Psoas muscle (tissue), 8 donors: ENCODE results near the gene SNCB. TPM values are rescaled to one million over a fixed set of nuclear protein-coding genes. Genes with fewer than 3 reads are reported as not detected.

Source experiments
- ATAC-seq, 4 donors: fragments of 200-7000 bp; cut with Tn5 transposase; one replicate each; pipeline ENCODE4 v1.9.1; 2020; ENCODE audit warnings: moderate library complexity in 3 of 4, mild to moderate bottlenecking in 2 of 4
- DNase-seq, 2 donors: peaks; one replicate each; pipeline ENCODE4 v3.0.0-alpha.2; 2020
- H3K27ac ChIP-seq: fragments of 200-600 bp; one replicate; pipeline ENCODE4 v1.8.0; 2022
- H3K27me3 ChIP-seq, 3 donors: fragments of 200-600 bp in 1 of 3; one replicate each; pipeline versions ENCODE4 v1.6.1 to v1.8.0; 2013 to 2022; ENCODE audit warnings: low read length in 2 of 3, mild to moderate bottlenecking in 2 of 3, moderate library complexity in 1 of 3; ENCODE audit not compliant: insufficient read depth in 3 of 3
- H3K36me3 ChIP-seq, 2 donors: fragments of 200-600 bp in 1 of 2; one replicate each; pipeline versions ENCODE4 v1.6.1 to v1.8.0; 2013 to 2022; ENCODE audit warnings: low read depth in 1 of 2, mild to moderate bottlenecking in 1 of 2, moderate library complexity in 1 of 2; ENCODE audit not compliant: insufficient read depth in 1 of 2
- H3K4me1 ChIP-seq: fragments of 200-600 bp; one replicate; pipeline ENCODE4 v1.8.0; 2022
- H3K4me3 ChIP-seq: fragments of 200-600 bp; one replicate; pipeline ENCODE4 v1.8.0; 2022; ENCODE audit warnings: mild to moderate bottlenecking
- H3K9me3 ChIP-seq: fragments of 200-600 bp; one replicate; pipeline ENCODE4 v1.8.0; 2022
- WGBS, 3 donors: extraction: QIAGEN DNeasy Blood & Tissue Kit; methylation state at CpG; one replicate each; pipeline versions ENCODE4 v1.1.6 to v1.1.7; 2013; 5-methylcytosine and 5-hydroxymethylcytosine counted together
- intact Hi-C, 2 donors: fragments of 100-400 bp; cut with DNase I; formaldehyde crosslinking; loops; one replicate each; pipeline versions ENCODE4 v1.11.0 to v1.14.2; 2022
- polyA plus RNA-seq, 3 donors: library from polyadenylated mRNA; stranded (reverse); fragments of 200-250 nt; gene quantifications; one replicate each; pipeline ENCODE4 v1.2.3, GENCODE V29; 2013
- total RNA-seq, 4 donors: library from RNA; stranded (reverse); fragmentation: NEBNext Ultra II Directional in 2 of 4; extraction: Animal tissue kit (Norgen Biotek cat#: 25700) in 2 of 4; gene quantifications; one replicate each; pipeline versions ENCODE4 v1.2.1 to v1.2.4, GENCODE V29; 2021 to 2023
- TF ChIP-seq, protein P1 (sequence below): fragments of 200-600 bp; IDR thresholded peaks from one replicate; pipeline ENCODE4 v1.8.0; 2022; ENCODE audit warnings: antibody characterized with exemption
- donor health status: healthy with polysubstance abuse.
- donor health status: DM: no; HTN: no; CAD: no; lungs with moderate emphysema.
- donor health status: Bipolar disorder and iron deficiency.
- donor health status: healthy.
- donor health status: DM: yes; HTN: yes; CAD: no.
- donor health status: DM: no; HTN: no; CAD: no.
- donor health status: DM: no; HTN: no; CAD: no.
- donor health status: DM: yes; HTN: yes; CAD: no.

The SNCB gene
- total and polyA plus RNA-seq, 7 donors = 0.32 to 1.2 (median 0.42) TPM

DNA sequence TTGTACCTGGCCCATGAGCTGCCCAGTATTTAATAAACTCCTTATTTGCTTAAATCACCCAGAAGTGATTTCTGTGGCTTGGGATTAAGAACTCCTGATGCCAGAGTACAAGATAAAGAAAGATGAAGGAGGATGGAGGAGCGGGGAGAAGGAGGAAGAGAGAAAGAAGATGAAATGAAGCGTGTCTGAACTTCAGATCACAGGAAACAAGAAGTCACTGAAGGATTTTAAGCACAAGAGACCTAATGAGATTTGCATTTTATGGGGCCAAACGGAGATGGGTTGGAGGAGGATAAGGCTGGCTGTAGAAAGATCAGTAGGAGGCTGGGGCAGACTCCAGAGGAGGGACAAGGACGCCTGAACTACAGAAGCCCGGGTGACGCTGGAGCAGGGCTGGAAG, 3.3 kb upstream of the SNCB start:
- H3K4me3 ChIP-seq = no peak overlapping the region
- no peaks in the 10 kb centered on the region for H3K9me3 ChIP-seq
- ATAC-seq = no peak
- H3K27ac ChIP-seq = no peak overlapping the region
- peaks cover 7% of the 10 kb centered on the region for H3K4me1 ChIP-seq
- peaks cover 0 to 31% (median 4%) of the 10 kb centered on the region in 3 donors for H3K27me3 ChIP-seq
- TF ChIP-seq, protein P1, sequence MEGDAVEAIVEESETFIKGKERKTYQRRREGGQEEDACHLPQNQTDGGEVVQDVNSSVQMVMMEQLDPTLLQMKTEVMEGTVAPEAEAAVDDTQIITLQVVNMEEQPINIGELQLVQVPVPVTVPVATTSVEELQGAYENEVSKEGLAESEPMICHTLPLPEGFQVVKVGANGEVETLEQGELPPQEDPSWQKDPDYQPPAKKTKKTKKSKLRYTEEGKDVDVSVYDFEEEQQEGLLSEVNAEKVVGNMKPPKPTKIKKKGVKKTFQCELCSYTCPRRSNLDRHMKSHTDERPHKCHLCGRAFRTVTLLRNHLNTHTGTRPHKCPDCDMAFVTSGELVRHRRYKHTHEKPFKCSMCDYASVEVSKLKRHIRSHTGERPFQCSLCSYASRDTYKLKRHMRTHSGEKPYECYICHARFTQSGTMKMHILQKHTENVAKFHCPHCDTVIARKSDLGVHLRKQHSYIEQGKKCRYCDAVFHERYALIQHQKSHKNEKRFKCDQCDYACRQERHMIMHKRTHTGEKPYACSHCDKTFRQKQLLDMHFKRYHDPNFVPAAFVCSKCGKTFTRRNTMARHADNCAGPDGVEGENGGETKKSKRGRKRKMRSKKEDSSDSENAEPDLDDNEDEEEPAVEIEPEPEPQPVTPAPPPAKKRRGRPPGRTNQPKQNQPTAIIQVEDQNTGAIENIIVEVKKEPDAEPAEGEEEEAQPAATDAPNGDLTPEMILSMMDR = no peak
- H3K36me3 ChIP-seq = no peaks in the 10 kb centered on the region
- intact Hi-C loops = no loop called here
- WGBS, 3 donors = 27 to 31% (median 30%) methylated on average over 6 of the region's 6 CpGs
- DNase-seq = no peak

DNA sequence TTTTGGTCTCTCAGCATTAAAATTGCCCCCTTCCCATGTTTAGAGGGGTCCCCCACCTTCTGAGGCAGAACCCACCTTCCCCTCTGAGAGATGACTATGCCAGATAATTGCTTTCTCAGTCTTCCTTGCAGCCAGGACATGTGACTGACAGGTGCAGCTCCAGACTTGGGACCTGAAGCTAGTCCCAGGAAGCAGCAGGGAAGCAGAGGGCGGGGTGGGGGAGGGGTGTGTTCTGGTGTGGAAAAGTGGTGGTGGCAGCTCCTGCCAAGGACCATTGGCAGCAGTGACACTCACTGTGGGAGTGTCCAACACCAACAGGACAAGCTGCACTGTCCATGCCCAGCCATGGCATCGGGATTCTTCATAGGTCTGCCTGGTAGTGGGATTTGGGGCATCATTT, 2.4 kb upstream of the SNCB start:
- Histone ChIP-seq H3K27ac (no peak overlapping the region), H3K4me1 (peaks cover 7% of the 10 kb centered on the region), H3K4me3 (no peak overlapping the region), H3K9me3 (no peaks in the 10 kb centered on the region), H3K27me3 (peaks cover 0 to 36% (median 9%) of the 10 kb centered on the region in 3 donors), H3K36me3 (no peaks in the 10 kb centered on the region)
- peak in 1 of 2 donors; percentile 63 for DNase-seq
- WGBS, 3 donors = 18 to 33% (median 32%) methylated on average over 2 of the region's 2 CpGs
- ATAC-seq = peak; percentile 39 to 77 (median 76)
- intact Hi-C loops = no loop called here
- TF ChIP-seq, protein P1 = no peak

DNA sequence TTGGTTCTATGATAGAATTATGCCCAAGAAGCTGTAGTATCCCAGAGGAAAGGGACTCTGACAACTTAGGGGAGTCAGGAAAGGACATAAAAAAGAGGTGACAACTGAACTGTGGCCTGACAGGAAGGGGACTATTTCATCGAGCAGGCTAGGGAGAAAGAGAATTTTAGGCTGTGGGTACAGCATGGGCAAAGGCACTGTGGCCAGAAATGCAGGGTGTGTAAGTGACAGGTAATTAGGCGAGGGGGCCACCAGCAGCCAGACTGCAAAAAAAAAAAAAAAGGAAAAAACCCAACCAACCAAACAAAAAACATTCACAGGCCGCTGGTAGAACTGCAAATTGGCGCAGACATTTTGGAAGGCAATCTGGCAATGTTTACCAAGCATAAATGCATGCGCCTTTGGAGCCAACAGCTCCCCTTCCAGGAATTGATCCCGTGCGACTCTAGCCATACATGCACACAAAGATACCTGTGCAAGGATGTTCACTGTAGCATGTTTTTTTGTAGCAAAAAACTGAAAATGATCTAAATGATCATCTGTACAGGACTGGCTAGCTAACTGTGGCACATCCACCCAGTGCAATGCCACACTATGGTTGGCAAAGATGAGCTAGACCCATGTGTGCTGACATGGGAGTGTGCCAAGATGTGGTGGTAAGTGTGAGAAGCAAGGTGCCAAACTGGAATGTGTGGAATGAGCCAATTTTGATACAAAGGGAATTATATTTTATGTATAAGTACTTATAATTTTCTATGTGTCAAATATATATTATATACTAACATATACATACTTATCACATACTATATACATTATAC, 1.3 kb upstream of the SNCB start:
- Histone ChIP-seq H3K4me3 (no peak overlapping the region), H3K27me3 (peaks cover 0 to 38% (median 9%) of the 10 kb centered on the region in 3 donors)
- intact Hi-C loops = no loop called here

DNA sequence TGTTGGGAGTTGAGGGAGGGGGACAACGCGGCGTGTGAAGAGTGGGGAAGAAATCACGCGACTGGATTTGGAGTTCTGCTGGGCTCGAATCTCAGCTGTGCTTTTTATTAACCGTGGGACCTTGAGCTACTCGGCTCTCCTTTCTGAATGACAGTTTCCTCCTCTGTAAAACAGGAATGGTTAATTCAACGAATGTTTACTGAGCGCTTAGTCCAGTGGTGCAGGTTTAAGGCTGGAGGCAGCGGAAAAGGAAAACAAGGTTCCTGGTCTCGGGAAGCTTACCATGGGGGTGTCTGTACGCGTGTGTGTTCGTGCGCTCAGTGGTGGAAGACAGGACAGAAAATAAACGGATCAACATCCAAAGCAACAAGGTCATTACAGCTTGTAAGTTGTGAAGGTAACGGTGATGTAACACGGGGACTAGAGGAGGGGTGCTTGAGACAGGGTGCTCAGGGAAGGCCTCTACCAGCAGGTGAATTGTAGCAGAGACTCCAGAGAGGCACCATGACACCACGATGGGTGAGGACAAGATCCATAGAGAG, 418 bp upstream of the SNCB start:
- peaks cover 0 to 38% (median 9%) of the 10 kb centered on the region in 3 donors for H3K27me3 ChIP-seq
- ATAC-seq = peak in 1 of 4 donors; percentile 26

More for the DNA sequence above, 1.3 kb upstream of the SNCB start:
- no peak for ATAC-seq
- no peak for DNase-seq
- TF ChIP-seq, protein P1 = no peak
- Histone ChIP-seq H3K4me1 (peaks cover 7% of the 10 kb centered on the region), H3K9me3 (no peaks in the 10 kb centered on the region), H3K36me3 (no peaks in the 10 kb centered on the region), H3K27ac (no peak overlapping the region)
- 71 to 87% (median 77%) methylated on average over 7 of the region's 7 CpGs for whole genome bisulfite sequencing, 3 donors

More for the DNA sequence above, 418 bp upstream of the SNCB start:
- TF ChIP-seq, protein P1 = no peak
- Histone ChIP-seq H3K27ac (no peak overlapping the region), H3K4me1 (peaks cover 7% of the 10 kb centered on the region), H3K9me3 (no peaks in the 10 kb centered on the region), H3K36me3 (no peaks in the 10 kb centered on the region), H3K4me3 (peak overlapping the region; percentile 61)
- intact Hi-C loops = no loop called here
- WGBS, 3 donors = 22 to 28% (median 27%) methylated on average over 20 of the region's 20 CpGs
- DNase-seq = no peak
